ENCODE data around the gene NKD1.

Gene NKD1

DNA sequence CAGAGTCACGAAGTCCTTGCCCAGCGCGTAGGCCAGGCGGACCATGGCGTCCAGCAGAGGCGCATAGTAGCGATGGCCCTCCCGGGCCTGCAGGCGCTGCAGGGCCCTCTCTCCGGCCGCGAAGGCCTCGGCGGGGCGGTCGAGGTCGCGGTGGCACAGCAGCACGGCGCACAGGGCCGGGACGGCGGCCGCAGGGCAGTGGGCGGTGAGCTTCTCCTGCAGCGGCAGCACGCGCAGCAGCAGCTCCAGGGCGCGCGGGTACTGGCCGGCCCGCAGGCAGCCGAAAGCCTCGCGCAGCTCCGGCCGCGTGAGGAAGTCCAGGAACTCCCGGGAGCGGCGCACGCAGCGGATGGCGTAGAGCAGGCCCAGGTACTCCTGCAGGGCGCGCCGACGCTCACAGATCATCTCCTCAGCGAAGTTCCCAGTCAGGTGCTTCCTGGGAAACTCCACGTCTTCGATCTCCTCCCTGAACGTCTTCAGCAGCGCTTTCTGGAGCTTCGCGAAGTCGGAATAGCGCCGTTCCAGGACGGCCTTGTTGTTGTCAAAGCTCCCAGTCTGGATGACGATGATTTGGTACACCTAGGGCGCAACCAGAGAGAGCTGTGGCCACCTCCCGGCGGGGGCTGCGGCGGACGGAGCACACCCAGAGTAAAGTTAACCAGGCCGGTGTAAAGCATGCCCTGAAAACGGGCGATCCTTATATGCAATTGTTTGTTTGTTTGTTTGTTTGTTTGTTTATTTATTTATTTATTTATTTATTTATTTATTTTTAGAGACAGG, 125.5 kb downstream of the NKD1 start:
- no peak for DNase-seq (ENCODE audit: low read depth in 2 of 2)

DNA sequence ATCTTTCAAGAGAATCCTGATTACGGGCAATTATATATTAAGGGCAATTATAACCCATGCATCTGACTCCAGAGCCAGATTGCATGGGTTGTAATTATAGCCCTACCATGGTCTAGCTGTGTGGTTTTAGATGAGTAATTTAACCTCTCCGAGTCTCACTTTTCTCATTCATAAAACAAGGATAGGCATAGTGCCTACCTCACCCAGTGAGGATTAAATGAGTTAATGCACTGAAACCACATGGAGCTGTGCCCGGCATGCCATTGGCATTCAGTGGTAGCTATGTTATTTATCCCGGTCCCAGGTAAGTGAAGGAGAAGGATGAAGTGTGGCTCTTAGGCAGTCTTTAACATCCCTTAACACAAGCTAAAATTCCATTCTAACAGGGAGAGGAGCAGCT, 126.6 kb downstream of the NKD1 start:
- no peak for DNase-seq (ENCODE audit: low read depth in 2 of 2)

GRCh38 chr16:50675686-50676610, 127.8 kb downstream of the NKD1 start:
- DNase-seq (ENCODE audit: low read depth in 2 of 2), result no peak

DNA sequence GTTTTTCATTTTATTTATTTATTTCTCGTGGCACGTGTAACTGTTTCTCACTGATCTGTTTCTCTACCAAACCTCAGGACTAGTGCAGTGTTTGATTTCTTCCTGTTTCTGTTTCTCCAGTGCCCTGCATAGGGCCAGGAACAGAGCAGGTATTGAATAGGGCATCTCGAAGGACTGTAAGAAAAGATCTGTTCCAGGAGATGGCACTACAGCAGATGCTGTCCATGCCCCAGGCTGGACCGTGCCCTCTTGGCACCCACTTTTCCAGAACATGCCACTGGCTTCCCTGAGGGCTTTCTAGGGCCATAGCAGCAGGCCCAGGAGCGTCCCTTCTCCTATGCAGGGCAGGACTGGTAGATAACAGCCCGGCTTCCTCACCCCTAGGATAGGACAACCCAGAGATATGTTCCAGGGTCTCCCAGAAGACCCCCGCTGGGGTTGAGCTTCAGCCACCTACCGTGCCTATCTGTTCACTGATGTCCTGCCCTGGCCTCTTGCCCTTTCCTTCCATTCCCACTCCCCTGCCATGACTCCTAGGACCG, 128.6 kb downstream of the NKD1 start:
- no peak for DNase-seq (ENCODE audit: low read depth in 2 of 2)

DNA sequence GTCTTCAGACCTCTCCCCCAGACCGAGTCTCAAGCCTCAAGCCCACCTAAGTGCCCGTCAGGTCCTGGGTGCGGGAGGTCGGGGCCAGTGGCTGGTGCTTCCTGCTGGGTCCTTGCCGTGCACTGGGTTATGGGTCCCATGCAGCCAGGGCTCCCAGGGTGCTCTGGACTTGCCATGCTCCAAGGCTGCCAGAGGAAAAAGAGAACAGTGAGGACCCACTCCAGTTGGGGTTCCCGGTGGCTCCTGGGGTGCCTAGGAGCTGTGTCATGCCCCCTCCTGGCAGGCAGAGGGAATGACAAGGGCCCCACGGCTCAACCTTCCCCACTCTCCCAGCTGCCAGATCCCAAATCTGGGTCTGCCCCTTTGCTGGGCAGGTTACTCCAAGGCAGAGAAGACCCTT, 129.2 kb downstream of the NKD1 start:
- no peak for DNase-seq (ENCODE audit: low read depth in 2 of 2)

GRCh38 chr16:50678531-50678930, 130.3 kb downstream of the NKD1 start:
- no peak for DNase-seq (ENCODE audit: low read depth in 2 of 2)

DNA sequence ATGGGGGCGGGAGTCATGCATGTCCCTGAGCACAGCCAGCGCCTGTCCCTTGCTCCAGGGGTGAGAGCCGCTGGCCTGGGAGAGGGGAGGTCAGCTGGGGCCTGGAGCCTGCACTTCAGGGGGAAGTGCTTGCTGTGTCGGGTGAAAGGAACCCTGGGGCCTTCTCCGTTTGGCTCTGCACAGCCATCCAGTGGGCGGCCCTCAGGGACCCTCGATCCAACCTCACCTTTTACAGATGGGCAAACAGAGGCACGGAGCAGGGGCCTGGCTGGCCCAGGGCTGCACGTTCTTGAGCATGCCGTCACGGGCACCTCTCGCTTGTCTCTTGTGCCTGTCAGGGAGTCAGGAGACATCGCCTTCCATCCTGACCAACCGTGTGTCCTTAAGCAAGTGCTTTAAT, 131.1 kb downstream of the NKD1 start:
- no peak for DNase-seq (ENCODE audit: low read depth in 2 of 2)

DNA sequence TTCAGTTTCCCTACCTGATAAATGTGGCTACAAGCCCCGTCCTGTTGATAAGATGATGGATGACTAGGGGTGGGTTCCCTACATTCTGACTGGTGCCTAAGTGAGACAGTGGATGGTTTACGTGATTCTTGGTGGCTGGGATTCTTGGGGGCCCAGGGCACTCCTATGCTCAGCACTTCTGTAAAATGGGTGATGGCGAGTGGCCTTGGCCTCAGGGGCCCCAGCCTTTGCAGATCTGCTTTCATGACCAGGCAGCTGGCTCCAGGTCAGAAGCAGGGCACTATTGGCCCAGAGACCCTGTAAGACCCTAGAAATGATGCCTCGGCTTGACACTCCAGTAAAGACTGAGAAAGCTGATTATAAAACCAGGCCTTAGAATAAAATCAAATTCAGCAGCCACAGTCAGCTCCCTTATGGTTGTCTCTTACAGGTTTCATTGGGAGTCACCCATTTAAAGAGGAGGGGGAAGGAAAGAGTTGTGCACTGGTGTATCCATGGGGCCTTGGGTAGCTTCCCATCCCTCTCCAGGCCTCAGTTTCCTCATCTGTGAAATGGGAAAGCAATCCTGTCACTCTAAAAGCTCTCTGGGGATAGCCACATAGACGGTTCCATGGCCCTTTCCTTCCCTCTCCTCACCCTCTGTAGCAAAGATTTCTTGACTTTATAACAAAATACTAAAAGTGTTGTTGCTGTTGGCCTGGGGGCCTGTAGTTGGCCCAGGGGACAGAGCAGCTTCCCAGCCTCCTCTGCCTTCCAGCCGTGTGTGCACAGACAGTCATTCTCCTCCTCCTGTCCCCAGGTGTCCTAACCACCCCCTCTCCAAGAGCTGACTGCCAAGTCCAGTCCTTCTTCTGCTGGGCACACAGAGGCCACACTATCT, 131.7 kb downstream of the NKD1 start:
- no peak for DNase-seq (ENCODE audit: low read depth in 2 of 2)

DNA sequence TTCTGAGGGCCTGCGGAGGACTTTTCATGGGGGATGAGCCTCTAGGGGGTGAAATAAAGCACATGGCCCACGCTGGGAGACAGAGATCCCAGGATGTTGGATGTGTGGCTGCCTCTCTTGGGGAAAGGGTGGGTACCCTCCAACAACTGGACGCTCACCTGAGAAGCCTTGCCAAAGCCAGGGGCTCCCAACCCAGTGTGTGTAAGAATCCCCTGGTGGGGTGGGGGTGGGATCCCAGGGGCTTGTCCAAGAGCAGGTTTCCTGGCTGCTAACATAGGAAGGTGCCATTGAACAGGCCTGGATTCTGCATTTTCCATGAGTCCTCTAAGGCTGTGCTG, 132.3 kb downstream of the NKD1 start:
- no peak for DNase-seq (ENCODE audit: low read depth in 2 of 2)

GRCh38 chr16:50681021-50681885, 133.1 kb downstream of the NKD1 start, which contains the start of gene SNX20:
Gene SNX20, minus strand, starts transcription at chr16:50681312. Its CDS starts 3,786 bp downstream, at chr16:50677526.
- DNase-seq (ENCODE audit: low read depth in 2 of 2), result peak; percentile 45 to 50

DNA sequence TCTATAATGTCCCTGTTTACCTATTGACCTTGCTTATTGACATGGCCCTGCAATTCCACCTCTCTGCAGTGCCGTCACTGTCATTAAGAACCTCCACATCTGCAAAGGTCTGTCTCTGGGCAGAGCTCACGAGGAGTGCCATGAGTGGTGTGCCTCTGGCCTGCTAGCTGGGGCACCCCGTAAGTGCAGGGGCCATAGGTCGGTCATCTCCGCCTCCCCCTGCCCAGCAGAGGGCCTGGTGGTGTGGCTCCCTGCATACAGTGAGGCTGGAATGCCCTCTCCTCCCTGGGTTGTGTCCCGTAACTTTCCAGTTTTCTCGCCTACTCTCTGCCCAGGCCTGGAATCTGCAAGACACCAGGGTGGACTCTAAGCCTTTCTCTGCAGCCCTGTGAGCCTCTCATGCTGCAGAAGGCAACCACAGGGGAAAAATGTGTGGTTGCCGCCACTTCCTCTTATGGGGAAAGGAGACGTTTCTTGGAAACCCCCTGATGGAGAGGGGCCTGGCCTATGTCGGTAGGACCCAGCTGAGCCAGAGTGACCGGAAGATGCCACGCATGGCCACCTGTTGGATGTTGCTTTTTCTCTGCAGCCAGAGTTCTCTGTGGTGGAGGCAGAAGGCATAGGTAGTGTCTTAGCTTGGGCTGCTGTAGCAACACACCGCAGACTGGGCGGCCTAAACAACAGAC, 135.6 kb downstream of the NKD1 start:
- peak; percentile 40 to 49 for DNase-seq (ENCODE audit: low read depth in 2 of 2)

- no peak for DNase-seq (ENCODE audit: low read depth in 2 of 2)
Measured at GRCh38 chr16:50684823-50685461, 136.7 kb downstream of the NKD1 start.

- no peak for DNase-seq (ENCODE audit: low read depth in 2 of 2)
Measured at GRCh38 chr16:50685462-50686063, 137.4 kb downstream of the NKD1 start.

DNA sequence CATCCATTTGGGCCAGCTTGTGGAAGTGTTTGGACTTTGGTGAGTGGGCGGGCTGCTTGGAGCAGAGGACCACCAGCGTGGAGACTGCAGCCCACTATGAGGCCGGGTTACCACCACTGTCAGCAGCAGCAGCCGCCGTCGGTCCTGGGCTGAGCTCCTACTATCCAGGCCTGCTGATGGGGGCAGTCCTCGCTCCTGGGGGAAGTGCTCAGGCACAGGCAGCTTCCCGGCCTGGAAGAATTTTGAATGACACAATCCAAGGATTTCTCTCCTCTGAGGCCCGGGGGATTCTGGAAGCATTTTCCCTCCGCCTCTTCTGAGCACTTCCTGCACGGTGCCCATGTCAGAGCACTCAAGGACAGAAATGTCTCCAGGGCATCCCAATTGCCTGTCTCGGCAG, 139.9 kb downstream of the NKD1 start:
- no peak for DNase-seq (ENCODE audit: low read depth in 2 of 2)

GRCh38 chr16:50688867-50689266, 140.7 kb downstream of the NKD1 start:
- DNase-seq (ENCODE audit: low read depth in 2 of 2), result no peak

- no peak for DNase-seq (ENCODE audit: low read depth in 2 of 2)
Measured at GRCh38 chr16:50690177-50690576, 142.0 kb downstream of the NKD1 start.

- no peak for DNase-seq (ENCODE audit: low read depth in 2 of 2)
Measured at GRCh38 chr16:50692644-50692998, 144.4 kb downstream of the NKD1 start.

DNA sequence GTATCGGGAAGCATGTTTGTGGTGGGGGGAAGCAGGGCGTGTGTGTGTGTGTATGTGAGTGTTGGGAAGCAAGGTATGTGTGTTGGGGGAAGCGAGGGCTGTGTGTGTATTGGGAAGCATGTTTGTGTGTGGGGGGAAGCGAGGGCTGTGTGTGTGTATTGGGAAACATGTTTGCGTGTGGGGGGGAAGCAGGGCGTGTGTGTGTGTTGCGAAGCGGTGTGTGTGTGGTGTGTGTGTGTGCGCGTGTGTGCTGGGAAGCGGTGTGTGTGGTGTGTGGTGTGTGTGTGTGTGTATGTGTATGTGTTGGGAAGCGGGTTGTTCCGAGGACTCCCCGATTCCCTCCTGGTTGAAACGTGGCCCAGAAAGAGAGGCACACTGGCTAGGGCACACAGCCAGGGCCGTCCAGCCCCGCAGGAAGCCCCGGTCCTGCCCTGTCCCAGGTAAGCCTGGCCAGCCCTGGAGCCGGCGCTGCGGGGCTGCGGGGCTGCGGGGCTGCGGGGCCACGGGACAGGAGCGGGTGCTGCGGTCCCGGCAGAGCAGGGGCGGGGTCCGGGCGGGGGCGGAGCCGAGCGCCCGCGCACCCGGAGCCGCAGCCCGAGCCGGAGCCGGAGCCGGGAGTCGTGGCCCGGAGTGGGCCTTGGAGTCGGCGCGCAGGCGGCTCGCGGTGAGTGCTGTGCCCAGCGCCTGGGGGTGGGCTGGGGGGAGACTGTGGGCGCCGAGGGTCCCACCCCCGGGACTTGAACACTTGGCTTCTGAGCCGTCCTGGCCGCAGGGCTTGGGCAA, 145.0 kb downstream of the NKD1 start, which contains the start of gene NOD2:
Gene NOD2, plus strand, starts transcription at position 608 of the 783 bp plus-strand sequence. CDS start 5,890 bp downstream, outside the sequence.
- no peak for DNase-seq (ENCODE audit: low read depth in 2 of 2)
